Stimulated activated CD4-positive, alpha-beta T cell treated with anti-CD3 and anti-CD28 coated beads, Interleukin-15, amount 100 ng/mL, for 48 hours (primary cell): Measurements from ENCODE around the gene THAP2.
"Not testable (repeated sequence)": the region's sequence is repeated elsewhere in the genome, so short reads cannot be mapped to it uniquely, and the experiment has no call there.

Experiments
- DNase-seq, 2 donors: peaks; one replicate each; pipeline ENCODE4 v3.0.0-alpha.2; 2020; ENCODE audit warnings: low read depth in 2 of 2

The THAP2 gene

GRCh38 chr12:71662849-71663560 is 1.1 kb upstream of the THAP2 start:
- DNase-seq = peak; percentile 66 to 72

DNA sequence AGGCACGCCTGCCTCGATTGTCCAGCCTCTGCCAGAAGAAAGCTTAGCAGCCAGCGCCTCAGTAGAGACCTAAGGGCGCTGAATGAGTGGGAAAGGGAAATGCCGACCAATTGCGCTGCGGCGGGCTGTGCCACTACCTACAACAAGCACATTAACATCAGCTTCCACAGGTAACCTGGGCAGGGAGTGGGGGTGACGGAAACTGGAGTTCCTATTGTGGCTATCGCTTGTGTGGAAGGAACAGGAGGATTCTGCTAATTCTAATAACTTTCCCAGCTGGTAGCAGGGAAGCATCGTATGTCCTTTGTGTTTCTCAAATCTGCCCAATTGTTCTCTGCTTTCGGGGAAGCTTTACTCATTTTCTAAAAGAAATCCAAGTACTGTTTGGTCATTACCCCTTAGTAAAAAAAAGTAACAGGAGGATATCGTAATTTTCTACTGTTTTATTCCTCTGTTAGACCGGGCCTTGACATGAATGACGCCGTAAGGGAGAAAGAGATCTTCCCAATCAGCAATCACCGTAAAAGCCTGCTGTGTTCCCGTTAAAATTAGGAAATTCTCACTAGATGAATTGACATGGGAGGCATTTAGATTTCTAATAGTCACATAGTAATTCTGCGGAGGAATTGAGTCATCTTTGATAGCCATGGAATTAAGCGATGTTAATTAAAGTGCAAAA is 449 bp downstream of the THAP2 start:
- no peak for DNase-seq

- DNase-seq = no peak
Measured at GRCh38 chr12:71665090-71665463, 976 bp downstream of the THAP2 start.

DNA sequence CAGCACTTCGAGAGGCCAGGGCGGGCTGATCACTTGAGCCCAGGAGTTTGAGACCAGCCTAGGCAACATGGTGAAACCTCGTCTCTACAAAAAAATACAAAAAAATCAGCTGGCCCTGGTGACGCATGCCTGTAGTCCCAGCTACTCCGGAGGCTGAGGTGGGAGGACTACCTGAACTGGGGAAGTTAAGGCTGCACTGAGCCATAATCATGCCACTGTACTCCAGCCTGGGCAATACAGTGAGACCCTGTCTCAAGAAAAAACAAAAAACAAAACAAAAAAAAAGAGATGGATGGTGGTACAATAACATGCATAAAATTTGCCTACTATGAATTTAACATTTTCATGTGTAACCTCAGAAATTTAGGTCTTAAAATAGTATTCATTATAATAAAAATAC is 2.2 kb downstream of the THAP2 start:
- DNase-seq = no peak

DNA sequence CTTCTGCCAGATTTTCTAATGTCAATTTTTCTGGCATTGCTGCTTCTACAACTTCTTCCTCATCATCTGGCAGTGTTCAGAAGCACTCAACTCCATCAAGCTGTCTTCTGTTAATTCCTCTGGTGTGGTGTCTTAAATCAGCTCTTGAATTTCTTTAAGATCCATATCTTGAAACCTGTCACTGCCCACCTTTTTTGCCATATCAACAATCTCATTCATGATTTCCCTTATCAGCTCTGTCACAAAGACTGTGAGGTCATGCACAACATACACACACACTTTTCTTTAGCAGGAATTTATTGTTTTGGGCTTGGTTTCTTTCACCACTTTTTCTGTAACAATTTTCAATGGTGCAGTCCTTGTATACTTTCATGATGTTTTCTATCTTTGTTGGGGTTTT is 7.2 kb downstream of the THAP2 start:
- no peak for DNase-seq

DNA sequence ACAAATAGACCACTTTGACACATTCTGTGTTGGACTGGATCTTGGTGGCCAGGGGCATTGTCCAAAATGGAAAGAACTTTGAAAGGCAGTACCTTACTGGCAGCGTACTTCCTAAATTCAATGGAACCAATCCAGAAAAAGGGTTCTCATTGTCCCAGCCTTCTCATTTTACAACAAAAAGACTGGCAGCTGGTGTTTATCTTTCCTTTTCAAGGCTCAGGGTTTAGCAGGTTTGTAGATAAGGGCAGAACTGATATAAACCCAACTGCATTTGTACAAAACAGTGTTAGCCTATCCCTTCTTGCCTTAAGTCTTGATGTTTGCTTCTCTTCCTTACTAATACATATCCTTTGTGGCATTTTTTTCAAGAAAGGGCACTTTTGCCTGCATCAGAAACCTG is 7.7 kb downstream of the THAP2 start:
- no peak for DNase-seq

DNA sequence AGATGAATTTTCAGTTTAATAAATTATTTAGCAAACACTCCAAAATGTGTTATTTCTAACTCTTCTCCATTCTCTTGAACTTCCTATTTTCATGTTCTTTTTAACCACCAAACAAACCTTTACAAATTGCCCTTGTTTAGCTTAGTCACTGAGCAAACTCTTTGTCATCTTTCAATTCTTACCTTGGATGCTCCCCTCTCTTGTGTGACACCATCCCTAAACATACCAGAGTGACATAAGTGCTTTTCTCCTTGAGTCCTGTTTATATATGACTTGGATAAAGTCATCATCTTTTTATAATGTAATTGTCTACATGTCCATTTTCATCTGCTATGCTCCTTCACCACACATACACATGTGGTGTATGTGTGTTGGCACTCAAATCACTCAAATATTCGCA is 18.4 kb downstream of the THAP2 start:
- no peak for DNase-seq

GRCh38 chr12:71683633-71684032 is 19.5 kb downstream of the THAP2 start:
- no peak for DNase-seq

GRCh38 chr12:71684081-71684480 is 20.0 kb downstream of the THAP2 start:
- DNase-seq = no peak

GRCh38 chr12:71685312-71685906 is 21.3 kb downstream of the THAP2 start:
- DNase-seq = no peak

DNA sequence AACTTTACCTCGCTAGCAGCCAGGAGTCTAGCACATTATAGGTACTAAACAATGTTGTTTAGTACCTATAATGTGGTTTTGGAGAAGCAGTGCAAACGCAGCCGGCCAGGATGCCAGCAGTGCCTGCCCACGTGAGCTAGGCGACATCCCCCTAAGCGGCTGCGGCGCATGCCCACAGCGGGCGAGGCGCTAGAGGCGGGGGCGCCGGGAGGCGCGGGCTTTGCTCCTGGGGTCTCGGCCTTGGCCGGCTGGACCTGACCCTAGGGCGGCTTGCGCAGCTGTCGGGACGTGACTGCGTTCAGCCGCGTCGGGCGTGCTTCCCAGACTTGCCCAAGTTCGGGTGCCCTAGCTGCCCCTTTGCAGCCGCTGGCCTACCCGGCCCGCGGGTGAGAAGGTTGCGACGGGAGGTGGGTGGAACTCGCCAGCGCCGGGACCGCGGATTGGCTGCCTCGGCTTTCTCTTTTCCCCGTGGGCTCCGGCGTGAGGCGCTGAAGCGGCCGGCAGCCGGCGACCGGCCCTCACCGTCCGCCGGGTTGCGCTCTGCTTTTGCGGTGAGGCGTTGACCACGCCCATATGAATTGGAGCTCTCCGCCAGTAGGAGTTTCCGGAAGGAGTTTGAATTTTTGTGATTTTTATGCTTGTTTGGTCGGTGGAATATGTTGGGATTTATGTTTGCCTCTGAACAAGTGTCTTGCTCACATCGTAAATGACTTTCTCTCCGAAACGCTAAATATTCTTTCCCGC is 22.0 kb downstream of the THAP2 start, which contains the start of gene TMEM19:
TMEM19 (plus strand) TSS at position 169 of the 744 bp plus-strand sequence. CDS start 599 bp downstream, outside the sequence.
- peak; percentile 68 to 73 for DNase-seq

GRCh38 chr12:71686658-71687025 is 22.5 kb downstream of the THAP2 start:
- no peak for DNase-seq

- DNase-seq = not testable (repeated sequence)
Measured at GRCh38 chr12:71687172-71687571, 23.1 kb downstream of the THAP2 start.

DNA sequence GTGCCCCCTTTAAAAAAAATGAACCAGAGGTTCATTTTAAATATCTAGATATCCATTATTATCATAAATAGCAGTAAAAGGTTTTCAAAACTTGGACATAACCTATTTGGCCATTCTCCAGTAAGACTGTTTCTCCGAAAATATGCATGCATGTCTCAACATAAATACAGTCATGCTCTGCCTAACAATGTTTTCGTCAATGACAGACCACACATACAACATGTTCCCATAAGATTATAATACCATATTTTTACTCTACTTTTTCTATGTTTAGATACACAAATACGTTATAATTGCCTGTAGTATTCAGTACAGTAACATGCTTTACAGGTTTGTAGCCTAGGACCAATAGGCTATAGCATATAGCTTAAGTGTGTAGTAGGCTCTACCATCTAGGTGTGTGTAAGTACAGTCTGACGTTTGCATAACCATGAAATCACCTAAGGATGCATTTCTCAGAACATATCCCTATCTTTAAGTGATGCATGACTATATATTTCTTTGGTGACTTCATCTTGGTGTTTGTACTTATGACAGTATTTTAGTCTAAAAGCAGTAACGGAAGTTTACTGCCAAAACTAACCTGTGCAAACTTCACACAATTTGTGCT is 25.0 kb downstream of the THAP2 start:
- no peak for DNase-seq

GRCh38 chr12:71691504-71692129 is 27.5 kb downstream of the THAP2 start:
- no peak for DNase-seq

DNA sequence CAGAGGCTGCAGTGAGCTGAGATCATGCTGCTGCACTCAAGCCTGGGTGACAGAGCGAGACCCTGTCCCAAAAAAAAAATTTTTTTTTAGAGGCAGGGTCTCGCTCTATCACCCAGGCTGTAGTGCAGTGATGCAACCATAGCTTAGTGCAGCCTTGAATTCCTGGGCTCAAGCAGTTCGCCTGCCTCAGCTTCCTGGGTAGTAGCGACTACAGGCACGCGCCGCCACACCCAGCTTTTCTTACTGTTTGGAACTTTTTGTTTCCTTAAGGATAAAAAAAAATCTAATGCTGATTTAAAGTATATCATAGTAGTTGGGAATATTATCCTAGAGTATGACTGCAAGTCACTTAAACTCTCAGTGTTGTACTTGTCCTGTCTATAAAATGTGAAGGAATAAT is 29.0 kb downstream of the THAP2 start:
- DNase-seq = no peak

DNA sequence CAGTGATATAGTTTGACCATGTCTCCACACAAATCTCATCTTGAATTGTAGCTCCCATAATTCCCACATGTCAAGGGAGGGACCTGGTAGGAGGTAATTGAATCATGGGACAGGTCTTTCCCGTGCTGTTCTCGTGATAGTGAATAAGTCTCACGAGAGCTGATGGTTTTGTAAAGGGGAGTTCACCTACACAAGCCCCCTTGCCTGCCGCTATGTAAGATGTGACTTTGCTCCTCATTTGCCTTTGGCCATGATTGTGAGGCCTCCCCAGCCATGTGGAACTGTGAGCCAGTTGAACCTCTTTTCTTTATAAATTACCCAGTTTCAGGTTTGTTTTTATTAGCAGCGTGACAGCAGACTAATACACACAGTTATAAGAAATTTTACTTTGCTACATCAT is 29.6 kb downstream of the THAP2 start:
- DNase-seq = not testable (repeated sequence)

DNA sequence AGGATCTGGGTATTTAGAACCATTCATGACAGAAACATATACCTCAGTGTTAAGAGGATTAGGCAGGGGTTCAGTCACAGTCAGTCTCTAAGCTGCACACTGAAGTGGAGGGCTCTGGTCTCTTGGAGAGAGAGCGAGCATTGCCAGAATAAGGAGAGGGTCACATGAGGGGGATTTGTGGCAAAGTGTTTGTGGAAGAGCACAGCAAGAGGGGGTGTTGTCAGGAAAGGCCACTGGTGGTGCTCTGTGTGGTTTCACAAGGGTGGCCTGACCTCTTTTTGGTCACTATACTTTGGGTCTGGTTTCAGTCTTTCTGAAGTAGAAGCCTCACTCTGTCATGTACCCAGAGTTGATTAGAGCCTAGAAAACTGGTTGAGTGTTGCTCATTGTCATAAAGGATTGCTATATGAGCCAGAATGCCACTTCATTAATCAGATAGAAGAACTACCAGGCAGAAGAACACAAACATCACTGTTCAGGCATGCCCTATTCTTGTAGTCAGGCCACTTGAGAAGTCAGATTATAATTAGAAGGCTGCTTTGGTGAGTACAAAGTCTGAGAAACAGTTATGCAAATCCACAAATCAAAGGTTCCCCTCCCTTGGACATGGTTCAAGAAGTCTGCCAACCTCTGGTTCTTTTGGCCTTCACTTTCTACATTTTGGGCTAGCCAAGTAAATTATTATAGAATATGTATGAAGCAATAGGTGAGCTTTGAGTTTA is 30.2 kb downstream of the THAP2 start:
- DNase-seq = no peak

GRCh38 chr12:71695782-71696181 is 31.7 kb downstream of the THAP2 start:
- DNase-seq = no peak

DNA sequence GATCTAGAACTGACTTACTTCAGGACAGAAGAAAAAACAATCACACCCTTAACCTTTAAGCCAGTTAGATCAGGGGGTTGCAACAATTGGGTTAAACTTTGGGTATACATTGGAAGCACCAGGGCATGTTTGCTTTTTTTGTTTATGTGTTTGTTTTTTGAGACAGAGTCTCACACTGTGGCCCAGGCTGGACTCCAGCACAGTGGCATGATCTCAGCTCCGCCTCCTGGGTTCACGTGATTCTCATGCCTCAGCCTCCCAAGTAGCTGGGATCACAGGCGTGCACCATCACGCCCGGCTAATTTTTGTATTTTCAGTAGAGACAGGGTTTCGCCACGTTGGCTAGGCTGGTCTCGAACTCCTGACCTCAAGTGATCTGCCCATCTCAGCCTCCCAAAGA is 38.1 kb downstream of the THAP2 start:
- DNase-seq = not testable (repeated sequence)

GRCh38 chr12:71702590-71702989 is 38.5 kb downstream of the THAP2 start:
- no peak for DNase-seq
